Activated naive CD4-positive, alpha-beta T cell treated with anti-CD3 and anti-CD28 coated beads, Interleukin-2, amount 10 ng/mL, durations not matched to agents 5 hours and 36 hours (primary cell): ENCODE measurements around the gene WASHC2A. TPM values are rescaled to one million over a fixed set of nuclear protein-coding genes. Genes with fewer than 3 reads are reported as not detected.

Source experiments
- total RNA-seq, 2 experiments: library from RNA; stranded (reverse); gene quantifications; one replicate each; pipeline ENCODE4 v1.2.3, GENCODE V29; 2021

The WASHC2A gene
- total RNA-seq: 10 to 100 TPM; 49.8 to 51.3 TPM

GRCh38 chr10:50067546-50068351 lies at the start of gene WASHC2A:
Gene WASHC2A (plus strand): TSS chr10:50067954. CDS start chr10:50068006, 52 bp downstream.

Other genes starting within 250 kb of the WASHC2A start
- 10 to 100 TPM; 29.9 to 30.1 TPM for gene PARG, start 125.9 kb upstream of the WASHC2A start, total RNA-seq
- 10 to 100 TPM; 15.6 to 19.7 TPM for gene TIMM23B, start 125.9 kb upstream of the WASHC2A start, total RNA-seq
- gene AGAP6, start 79.5 kb upstream of the WASHC2A start, total RNA-seq: 10 to 100 TPM; 15.5 to 16.3 TPM
- gene ASAH2, start 183.6 kb downstream of the WASHC2A start, total RNA-seq: 1 to 10 TPM; 1.6 TPM